GM21717 (cell line): ENCODE results near the gene FAM53B.

Source experiments
- ATAC-seq: cut with Tn5 transposase; IDR thresholded peaks from one replicate; pipeline ENCODE4 v1.9.1; 2021; ENCODE audit warnings: mild to moderate bottlenecking, moderate library complexity; ENCODE audit not compliant: unreplicated experiment

FAM53B gene

DNA sequence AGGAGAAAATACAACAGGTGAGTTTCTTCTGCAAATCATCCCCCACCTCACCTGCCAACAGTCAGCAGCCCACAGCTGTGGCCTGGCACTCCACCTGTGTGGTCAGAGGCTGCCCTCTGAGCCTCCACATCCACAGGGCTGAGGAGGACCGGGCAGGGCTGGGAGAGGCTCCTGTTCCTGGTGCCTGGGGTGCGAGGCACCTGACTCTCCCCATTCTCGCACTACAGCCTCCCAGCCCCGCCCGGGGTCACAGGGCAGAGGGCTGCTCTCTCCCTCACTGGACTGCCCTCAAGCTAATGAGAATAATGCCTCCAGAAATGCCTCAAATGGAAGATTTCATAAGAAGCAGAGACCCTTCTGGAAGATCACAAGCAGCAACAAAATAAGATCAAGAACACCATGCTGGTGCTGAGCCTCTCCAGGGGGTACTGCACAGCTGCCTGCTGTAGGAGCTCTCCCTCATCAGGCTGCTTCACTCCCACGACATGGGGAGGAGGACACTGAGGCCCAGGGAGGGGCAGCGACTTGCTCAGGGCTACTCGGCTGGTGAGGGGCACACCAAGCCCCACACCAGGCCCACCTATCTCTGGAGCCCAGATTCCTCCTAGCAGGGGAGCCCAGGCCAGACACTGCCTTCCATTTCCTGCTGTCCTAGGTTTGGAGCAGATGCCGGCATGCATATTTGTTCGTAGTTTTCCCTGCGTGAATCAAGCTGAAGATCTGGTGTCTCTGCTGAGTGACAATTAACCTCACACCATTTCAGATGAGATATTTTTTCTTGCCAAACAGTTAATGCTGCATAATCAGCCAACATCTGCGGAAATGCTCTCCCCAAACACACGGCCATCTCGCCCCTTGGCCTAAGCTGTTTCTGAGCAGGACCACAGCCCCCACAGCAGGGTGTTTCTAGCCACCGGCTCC lies 76.5 kb downstream of the FAM53B start:
- no peak for ATAC-seq

DNA sequence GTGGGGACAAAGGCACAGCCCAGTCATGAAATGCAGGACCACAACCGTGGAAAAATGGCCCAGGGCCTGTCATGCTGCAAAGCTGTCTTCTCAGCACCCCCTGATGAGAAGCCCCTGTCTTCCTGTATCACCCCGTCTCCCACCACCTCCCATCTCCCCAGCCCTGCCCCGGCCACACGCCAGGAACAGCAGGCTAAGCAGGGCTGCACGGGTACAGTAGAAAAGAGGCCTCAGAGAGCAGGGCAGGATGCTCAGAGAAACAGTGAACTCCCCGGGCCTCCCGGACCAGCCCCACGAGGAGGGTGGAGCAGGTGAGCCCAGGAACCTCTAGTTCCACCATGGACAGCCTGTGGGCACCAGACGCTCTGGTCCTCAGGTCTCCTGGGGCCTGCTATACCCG lies 77.7 kb downstream of the FAM53B start:
- no peak for ATAC-seq

DNA sequence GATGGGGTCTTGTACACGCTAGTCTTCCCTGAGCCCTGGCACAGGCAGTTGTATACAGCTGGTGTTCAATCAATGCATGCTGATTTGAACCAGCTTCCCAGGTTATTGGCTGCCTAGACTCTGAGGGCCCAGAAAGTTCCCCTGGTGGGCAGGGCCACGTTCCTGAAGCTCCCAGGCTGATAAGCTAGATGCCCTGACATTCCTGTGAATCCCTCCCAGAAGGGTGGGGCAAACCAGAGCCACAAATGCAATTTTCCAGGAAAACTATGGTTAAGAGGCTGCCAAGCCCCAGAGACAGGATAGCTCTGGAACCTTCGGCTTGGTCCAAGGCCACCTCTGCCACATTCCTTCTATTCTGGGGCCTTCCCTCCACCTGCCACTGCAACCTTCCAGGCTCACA lies 78.2 kb downstream of the FAM53B start:
- ATAC-seq, result no peak

DNA sequence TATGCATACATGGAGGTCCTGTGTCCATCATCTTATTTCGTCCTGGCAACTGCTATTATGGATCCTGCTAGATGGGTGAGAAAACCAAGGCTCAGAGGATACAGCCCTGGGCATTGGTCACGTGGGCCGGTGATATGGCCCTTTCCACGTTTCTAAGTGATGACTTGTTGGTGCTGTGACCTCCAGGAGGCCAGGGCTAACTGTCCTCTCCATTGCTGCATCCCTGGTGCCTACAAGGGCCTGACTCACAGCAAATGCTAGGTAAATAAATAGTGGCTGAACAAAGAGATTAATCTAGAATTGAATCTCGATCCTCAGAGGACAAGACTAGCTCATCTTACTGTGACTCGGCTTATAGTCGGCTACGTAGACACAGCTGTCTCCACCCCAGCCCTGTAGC lies 78.6 kb downstream of the FAM53B start:
- no peak for ATAC-seq

DNA sequence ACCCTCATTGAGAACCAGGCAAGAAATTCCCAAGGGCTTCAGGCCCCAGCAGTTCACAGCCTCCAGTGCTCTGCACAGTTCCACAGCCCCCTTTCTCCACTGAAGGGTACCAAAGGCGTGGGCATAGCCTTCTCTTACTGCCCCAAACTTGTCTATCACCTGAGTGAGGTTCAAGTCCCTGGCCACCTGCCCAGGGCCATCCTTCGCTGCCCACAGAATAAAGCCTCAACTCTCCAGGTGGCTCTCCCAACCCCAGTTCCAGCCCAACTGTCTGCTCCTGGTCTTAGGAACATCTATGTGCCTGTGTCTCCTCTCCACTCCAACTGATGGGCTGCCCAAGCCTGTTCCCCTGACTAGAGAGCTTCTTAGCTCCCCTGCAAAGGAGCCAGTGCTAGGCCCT lies 79.1 kb downstream of the FAM53B start:
- ATAC-seq, result no peak

DNA sequence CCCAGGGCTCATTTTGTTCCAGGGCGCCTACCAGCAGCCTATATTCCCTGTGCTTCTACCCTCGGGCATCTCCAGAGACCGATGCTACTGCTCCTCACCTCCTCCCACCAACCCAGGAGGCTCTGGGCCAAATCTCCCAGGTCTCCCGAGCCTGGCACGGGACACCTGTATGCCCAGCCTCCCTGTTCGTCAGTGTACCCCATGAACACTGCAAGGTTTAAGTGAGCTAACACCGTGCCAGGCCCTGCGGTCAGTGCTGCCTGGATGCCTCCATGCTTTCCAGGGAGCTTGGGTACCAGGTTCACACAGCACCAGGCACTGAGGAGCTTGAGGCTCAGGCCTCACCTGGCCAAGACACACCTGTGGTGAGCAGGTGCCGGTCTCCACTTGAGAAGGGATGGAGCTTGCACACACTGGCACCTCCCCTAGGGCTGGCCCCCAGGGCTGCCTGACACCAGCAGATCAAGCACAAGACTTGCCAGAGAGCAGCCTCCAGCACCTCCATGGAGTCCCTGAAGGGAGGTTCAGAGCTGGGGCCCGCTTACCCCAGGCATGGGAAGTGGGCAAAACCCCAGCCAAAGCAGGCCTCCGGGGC lies 80.3 kb downstream of the FAM53B start:
- ATAC-seq, result no peak

DNA sequence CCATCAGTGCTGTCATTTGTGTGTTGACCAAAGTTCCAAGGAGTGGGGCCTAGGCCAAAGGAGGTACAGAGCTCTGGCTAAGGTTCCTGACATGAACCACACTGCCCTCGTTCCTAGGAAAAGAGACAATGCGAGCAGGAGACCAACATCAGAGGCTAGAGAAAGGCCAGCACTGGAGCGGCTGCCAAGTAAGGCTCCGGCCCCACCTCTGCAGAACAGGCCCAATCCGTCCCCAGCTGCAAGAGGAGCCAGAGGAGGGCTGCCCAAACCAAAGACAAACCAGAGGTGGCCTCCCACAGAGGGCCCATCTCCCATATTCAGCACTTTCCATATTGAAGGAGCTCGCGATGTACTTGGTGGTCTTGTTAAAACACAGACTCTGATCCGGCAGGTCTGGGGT lies 81.0 kb downstream of the FAM53B start:
- no peak for ATAC-seq

DNA sequence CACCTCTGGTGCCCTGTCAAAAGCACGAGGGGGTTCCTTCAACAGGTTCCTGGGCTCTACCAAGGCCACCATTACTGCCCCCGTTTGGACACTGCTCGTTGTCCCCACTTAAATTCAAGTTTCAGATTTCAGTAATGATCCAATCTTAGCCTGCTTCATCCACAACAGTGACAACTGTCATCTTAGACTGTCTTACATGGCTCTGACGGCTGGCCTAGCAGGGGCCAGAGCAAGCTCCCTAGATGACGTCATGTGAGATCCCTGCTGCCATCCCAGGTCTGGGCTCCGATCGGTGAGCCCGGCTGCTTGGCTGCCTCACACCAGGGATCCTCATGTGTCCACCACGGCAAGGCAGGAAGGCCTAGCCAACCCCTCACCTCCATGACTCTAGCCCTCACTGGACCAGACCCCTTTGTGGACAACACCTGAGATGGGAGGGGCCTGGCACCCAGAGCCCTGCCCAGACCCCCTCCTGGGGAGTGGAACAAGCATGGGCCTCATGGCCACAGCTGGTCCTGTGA lies 82.5 kb downstream of the FAM53B start:
- no peak for ATAC-seq

DNA sequence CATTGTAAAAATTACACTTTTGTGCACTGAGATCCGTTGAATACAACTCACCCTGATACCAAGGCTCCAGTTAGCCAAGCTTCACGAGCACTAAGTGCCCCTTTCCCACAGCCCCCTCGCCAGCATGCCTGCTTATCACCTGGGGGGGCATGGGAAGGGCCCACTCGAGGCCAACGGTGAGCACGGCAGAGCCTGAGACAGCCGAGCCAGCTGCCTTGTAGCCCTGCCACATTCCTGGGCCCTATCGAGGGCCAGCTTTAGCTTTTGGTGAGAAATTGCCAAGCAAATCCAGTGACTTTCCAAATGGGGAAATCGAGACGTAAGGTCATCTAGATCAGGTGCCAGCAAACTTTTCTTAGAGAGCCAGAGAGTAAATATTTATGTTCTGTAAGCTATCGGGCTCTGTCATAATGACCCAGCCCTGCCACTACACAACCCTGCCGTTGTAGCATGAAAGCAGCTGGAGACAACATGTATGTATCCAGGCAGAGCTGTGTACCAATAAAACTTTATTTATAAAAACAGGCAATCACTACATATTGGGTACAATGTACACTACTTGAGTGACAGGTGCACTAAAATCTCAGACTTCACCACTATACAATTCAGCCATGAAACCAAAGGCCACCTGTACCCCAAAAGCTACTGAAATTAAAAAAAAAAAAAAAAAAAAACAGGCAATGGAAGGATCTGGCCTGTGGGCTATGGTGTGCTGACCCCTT lies 83.6 kb downstream of the FAM53B start:
- no peak for ATAC-seq

DNA sequence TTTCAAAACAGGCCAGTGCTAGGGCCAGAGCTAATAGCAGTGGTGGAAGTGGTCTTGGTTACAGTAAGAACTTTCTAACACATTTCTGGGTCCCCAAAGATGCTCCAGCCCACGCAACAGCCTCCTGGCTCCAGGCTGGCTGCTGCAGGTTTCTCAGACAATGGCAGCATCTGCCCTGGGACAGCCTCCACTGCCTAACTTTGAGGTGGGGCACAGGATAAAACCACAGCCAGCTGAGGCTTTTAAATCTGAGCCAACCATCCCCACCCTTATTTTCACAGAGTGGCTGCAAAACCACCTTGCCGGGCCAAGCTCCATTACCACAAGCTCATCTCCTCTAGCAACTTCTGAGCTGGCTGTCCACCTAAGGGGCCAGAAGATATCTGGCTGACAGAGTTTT lies 84.8 kb downstream of the FAM53B start:
- ATAC-seq, result no peak

DNA sequence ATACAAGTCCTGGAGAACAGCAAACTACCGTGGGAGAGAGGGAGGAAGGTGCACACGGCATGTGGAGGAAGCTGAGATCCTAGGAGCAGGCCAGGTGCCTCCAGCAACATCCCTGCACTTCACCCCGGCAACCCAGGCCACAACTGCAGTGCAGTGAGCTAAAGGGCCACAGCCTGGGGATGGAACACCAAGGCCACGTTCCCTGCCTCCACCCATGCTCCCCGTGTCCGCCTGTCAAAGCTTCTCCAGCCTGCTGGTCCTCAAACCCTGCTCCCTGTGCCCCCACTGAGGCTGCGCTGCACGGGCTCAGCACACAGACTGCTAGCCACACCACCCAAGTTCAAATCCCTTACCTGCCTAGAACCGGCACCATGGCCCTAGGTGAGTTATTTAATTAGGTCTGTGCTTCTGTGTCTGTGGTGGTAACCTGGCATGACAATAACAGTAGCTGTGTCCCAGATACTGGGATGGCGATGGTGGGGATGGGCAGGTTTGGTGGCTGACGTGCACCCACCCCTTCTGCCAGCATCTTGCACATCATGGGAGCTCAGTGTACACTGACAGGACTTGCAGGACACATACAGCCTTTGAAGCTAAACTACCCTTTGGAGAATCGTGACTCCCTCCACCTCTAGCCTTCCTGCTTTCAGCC lies 85.5 kb downstream of the FAM53B start:
- ATAC-seq, result no peak

DNA sequence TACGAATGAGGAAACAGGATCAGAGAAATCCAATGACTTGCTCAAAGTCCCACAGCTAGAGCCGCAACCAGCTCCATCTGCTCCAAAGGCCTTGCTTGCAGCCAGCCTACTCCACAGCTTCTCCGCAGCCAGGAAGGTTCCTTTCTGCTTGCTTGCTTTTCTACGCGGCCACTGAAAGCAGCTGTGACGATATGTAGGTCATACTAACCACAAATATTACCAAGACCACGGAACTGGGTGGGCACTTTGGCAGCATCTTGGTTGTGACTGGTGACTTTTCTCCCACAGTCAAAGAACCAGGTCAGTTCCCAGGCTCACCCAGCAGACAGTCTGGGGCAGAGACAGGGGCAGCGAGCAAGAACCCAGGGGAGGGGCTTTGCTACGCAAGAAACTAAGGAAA lies 86.4 kb downstream of the FAM53B start:
- ATAC-seq, result no peak

DNA sequence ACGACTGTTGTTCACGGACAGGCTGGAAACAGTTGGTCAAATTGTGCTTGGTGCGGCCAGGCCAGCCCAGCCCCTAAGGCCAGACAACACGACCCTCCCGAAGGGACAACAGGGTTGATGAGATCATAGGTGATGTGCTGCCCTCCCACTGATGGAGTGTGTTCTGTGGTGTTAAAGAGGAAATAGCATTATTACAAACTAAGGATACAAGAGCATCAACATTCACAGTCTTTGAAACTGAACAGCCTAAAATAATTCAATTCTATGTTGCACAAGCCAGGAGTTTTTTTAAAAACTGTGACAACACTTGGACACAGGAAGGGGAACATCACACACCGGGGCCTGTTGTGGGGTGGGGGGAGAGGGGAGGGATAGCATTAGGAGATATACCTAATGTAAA lies 87.6 kb downstream of the FAM53B start:
- no peak for ATAC-seq

DNA sequence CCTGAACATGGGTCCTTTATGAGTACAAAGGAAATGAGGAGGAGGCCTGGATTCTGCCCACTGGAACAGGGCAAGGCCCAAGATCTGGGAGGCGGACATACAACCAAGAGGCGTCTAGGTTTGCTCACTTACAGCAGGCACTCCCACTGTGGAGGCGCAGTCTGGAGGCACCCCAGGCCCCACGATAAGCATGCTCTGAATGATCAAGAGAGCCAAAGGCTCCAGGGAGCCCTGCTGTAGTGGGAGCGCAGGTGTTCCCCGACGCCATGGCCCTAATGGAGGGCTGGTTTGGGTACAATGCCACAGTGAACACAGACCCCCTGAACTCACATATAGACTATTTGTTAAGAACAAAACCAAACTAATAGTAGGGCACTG lies 88.1 kb downstream of the FAM53B start:
- ATAC-seq, result no peak

DNA sequence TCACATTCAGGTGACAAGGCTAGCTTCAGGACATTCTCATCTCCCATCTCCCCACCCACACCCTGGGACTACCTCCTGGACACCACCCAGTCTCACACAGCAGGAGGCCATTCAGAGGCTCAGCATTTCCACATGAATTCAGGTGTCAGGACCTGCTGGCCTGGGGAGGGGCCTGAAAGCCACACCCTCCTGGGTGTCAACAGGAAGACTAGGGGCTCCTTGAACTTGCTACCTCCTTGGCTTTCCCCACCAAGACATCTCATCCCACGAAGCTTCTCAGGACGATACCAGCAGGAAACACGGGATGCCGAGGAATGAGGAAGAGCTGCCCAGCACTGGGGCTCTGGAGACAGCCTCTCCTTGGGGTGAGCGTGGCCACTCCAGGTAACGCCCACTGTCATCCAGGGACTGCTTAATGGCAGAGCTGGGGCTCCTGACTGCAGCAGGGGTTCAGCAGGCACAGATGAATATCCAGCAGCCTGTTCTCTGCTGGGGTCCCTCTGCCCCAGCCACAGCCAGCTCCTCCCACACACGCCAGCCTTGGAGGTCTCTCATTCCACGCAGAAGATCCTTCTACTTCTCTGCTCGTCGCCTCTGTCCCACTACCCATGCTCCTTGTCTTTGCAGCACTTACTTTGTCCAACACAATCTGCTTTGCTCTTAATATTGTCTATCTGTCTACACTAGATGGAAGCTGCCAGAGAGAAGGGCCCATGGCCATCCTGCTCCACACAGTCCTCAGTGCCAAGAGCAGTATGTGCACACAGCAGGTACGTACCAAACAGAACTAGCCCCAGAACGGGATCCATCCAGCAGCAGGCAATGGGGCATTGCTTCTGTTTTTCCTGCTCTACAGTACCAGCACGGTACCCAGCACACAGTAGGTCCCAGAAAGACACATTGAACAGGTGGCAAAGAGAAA lies 88.7 kb downstream of the FAM53B start:
- no peak for ATAC-seq

DNA sequence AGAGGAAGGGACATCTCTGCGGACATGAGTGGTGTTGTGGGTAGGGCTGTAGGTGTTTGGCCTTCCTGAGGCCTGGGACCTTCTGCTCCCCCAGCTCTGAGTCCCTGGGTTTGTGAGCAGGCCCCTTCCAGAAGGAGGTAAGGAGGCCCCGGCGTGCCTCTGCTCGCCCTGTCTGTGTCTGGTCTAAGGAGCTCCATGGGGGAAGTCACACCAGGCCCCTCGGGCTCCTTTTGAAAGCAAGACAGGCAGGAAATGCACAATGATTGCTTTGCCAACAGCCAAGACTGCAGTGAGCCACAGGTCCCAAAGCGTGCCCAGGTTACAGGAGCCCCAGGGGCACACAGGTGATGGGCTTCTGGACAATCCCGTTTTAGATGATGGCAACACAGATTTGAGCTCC lies 89.5 kb downstream of the FAM53B start:
- ATAC-seq, result no peak

DNA sequence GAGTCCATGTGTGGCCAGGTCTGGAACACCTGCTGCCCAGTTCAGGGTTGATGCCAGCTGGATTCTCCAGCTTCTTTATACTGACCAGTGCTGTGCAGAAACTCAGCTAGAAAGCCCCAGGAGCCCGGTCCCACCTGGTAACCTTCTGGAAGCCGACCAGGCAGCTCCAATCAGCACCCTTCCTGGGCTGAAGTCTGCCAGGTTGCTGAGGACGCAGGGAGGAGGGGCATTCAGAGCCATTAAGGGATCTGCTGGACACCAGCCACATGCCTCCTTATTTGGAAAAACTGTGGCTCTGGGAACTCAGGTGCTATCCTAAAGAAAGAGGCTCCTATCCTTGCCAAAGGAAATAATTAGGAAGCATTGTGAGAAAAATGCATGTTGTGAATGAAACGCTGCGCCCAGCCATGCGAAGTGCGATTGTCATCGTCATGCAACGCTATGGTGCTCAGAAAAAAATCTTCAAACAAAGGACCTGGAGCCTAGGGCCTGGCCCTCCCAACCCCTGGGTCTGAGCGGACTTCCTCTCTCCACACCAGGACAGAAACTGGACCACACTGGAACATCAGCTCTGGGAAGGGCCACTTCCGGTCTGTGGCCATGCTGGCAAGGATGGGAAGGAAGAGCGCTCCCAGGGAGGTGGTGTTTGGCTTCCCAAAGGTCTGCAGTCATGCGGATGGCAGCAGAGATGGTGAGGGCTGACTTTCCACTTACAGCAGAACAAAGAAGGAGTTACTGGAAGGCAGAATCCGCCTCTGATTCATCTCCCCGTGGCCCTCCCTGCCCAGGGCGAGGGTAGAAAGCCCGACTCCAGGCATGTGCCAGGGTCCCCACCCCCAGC lies 90.1 kb downstream of the FAM53B start:
- no peak for ATAC-seq

DNA sequence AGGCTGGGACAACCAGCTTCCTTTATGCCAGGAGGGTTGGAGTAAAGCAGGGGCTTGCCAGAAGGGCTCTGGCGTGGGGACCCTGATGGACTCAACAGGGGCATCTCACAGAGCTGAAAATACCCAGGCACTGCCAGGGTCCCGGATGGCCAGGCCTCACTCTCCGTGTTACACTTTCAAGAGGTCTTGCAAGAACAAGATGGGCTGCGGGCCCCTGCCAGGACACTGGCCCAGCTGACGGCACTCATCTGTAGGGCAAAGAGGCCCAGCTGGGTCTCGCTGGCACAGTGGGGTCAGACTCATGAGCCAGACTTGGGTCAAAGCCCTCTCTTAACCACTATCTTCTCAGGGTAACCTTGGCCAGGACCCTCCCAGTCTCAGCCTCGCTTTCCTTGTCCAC lies 90.9 kb downstream of the FAM53B start:
- ATAC-seq, result no peak

DNA sequence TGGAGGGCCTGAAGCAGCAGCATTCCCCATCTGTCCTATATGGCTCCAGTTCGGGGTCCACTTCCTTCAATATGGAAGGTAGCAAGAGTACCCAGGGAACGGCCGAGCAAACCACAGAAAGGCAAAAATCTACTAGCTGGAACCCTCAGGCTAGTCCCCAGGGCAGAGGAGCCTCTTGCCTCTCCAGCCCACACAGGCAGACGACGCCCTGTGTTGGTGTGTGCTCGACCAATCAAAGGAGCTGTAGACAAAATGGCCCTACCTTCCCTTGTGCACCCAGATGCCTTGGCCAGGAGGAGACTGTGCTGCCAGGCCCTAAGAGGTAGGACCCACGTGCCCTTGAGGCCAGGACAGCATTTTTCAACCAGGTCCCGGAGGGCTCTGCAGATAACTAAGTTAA lies 91.5 kb downstream of the FAM53B start:
- ATAC-seq, result no peak
